ENCODE data around the gene FNBP1.
"Not testable (repeated sequence)": the region's sequence is repeated elsewhere in the genome, so short reads cannot be mapped to it uniquely, and the experiment has no call there.

DNA sequence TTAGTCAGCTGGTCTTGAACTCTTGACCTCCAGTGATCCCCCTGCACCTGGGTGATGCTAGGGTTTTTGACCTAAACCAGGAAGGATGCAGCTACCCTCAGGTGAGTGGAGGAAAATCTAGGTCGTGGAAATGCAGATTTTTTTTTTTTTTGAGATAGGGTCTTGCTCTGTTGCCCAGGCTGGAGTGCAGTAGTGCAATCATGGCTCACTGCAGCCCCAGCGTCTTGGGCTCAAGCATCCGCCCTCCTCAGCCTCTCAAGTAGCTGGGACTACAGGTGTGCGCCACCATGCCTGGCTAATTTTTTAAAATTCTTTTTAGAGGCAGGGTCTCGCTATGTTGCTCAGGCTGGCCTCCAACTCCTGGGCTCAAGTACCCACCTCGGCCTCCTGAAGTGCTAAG lies 51.9 kb downstream of the FNBP1 start:
- TF ChIP-seq, protein P1, sequence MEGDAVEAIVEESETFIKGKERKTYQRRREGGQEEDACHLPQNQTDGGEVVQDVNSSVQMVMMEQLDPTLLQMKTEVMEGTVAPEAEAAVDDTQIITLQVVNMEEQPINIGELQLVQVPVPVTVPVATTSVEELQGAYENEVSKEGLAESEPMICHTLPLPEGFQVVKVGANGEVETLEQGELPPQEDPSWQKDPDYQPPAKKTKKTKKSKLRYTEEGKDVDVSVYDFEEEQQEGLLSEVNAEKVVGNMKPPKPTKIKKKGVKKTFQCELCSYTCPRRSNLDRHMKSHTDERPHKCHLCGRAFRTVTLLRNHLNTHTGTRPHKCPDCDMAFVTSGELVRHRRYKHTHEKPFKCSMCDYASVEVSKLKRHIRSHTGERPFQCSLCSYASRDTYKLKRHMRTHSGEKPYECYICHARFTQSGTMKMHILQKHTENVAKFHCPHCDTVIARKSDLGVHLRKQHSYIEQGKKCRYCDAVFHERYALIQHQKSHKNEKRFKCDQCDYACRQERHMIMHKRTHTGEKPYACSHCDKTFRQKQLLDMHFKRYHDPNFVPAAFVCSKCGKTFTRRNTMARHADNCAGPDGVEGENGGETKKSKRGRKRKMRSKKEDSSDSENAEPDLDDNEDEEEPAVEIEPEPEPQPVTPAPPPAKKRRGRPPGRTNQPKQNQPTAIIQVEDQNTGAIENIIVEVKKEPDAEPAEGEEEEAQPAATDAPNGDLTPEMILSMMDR (conservative IDR thresholded peaks at IDR 0.05; ENCODE audit: low read depth, low read length), result not testable (repeated sequence)
- not testable (repeated sequence) for TF ChIP-seq EZH2phosphoT487 (IDR thresholded peaks at IDR 0.05; ENCODE audit: borderline replicate concordance, low read length); EZH2 (IDR thresholded peaks at IDR 0.05; ENCODE audit: low read length, unreplicated experiment)
